HG02798 (cell line): Measurements from ENCODE around the gene TXNRD1.
A peak's percentile ranks its signal among the peaks of the same experiment; 100 is the strongest.
"Not testable (repeated sequence)": the region's sequence is repeated elsewhere in the genome, so short reads cannot be mapped to it uniquely, and the experiment has no call there.

Source experiments
- ATAC-seq: cut with Tn5 transposase; IDR thresholded peaks from one replicate; pipeline ENCODE4 v1.9.1; 2021; ENCODE audit warnings: mild to moderate bottlenecking; ENCODE audit not compliant: unreplicated experiment, poor library complexity

Gene TXNRD1

GRCh38 chr12:104276273-104277131 is 60.9 kb downstream of the TXNRD1 start:
- peak; percentile 82 for ATAC-seq

GRCh38 chr12:104279164-104279563 is 63.6 kb downstream of the TXNRD1 start:
- no peak for ATAC-seq

- ATAC-seq, result no peak
These were observed 64.5 kb downstream of the TXNRD1 start for GRCh38 chr12:104280111-104280510.

GRCh38 chr12:104280717-104281458 is 65.3 kb downstream of the TXNRD1 start:
- ATAC-seq, result no peak

GRCh38 chr12:104281636-104282035 is 66.1 kb downstream of the TXNRD1 start:
- ATAC-seq, result no peak

- ATAC-seq, result no peak
These were observed 66.5 kb downstream of the TXNRD1 start for GRCh38 chr12:104282109-104282508.

- ATAC-seq, result no peak
These were observed 70.3 kb downstream of the TXNRD1 start for GRCh38 chr12:104285740-104286515.

GRCh38 chr12:104286516-104287482 is 71.2 kb downstream of the TXNRD1 start:
- peak; percentile 91 for ATAC-seq

GRCh38 chr12:104288635-104289274 is 73.2 kb downstream of the TXNRD1 start:
- peak; percentile 60 for ATAC-seq

GRCh38 chr12:104290320-104290719 is 74.7 kb downstream of the TXNRD1 start:
- ATAC-seq, result no peak

- no peak for ATAC-seq
These were observed 75.3 kb downstream of the TXNRD1 start for GRCh38 chr12:104290855-104291254.

GRCh38 chr12:104291867-104292524 is 76.4 kb downstream of the TXNRD1 start:
- ATAC-seq, result no peak

- no peak for ATAC-seq
These were observed 77.6 kb downstream of the TXNRD1 start for GRCh38 chr12:104292872-104293794.

- ATAC-seq, result not testable (repeated sequence)
These were observed 78.7 kb downstream of the TXNRD1 start for GRCh38 chr12:104294158-104294859.

GRCh38 chr12:104294927-104295668 is 79.5 kb downstream of the TXNRD1 start:
- no peak for ATAC-seq

GRCh38 chr12:104295954-104296353 is 80.4 kb downstream of the TXNRD1 start:
- no peak for ATAC-seq
